Measurements from ENCODE around the gene SRCIN1. TPM values are rescaled to one million over a fixed set of nuclear protein-coding genes. Genes with fewer than 3 reads are reported as not detected.
"Not testable (repeated sequence)": the region's sequence is repeated elsewhere in the genome, so short reads cannot be mapped to it uniquely, and the experiment has no call there.

The SRCIN1 gene
- total RNA-seq, 1 experiment from 2014 or later: 0.12 TPM

DNA sequence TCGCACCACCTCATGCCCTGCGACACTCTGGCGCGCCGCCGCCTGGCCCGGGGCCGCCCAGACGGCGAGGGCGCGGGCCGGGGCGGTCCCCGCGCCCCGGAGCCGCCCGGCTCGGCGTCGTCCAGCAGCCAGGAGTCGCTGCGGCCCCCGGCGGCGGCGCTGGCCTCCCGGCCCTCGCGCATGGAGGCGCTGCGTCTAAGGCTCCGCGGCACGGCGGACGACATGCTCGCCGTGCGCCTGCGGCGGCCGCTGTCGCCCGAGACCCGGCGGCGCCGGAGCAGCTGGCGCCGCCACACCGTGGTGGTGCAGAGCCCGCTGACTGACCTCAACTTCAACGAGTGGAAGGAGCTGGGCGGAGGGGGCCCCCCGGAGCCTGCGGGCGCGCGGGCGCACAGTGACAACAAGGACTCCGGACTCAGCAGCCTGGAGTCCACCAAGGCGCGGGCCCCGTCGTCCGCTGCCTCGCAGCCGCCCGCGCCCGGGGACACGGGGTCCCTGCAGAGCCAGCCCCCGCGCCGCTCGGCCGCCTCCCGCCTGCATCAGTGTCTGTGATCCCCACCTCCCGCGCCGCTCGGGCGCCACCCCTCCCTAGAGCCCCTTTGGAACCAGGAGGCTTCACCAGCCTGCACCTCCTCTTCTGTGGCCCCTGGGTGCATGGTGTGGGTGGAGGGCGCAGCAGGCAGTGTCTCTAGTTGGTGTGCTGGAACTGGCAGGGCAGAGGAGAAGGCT, 95.2 kb downstream of the SRCIN1 start:
- DNase-seq (ENCODE audit: low spot score): no peak

DNA sequence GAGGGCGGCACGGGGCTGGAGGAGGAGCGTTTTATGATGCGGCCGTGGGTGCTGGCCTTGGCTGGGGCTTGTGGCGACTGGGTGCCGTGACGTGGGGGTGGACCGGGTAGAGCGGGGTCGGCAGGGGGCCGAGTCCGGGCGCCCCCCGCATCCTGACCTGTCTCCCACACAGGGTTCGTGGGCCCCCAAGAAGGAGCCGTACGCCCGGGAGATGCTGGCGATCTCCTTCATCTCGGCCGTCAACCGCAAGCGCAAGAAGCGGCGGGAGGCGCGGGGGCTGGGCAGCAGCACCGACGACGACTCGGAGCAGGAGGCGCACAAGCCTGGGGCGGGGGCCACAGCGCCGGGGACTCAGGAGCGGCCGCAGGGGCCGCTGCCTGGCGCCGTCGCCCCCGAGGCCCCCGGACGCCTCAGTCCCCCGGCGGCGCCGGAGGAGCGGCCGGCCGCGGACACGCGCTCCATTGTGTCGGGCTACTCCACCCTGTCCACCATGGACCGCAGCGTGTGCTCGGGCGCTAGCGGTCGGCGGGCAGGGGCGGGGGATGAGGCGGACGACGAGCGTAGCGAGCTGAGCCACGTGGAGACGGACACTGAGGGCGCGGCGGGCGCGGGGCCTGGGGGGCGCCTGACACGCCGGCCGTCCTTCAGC, 95.9 kb downstream of the SRCIN1 start:
- DNase-seq (ENCODE audit: low spot score): no peak

DNA sequence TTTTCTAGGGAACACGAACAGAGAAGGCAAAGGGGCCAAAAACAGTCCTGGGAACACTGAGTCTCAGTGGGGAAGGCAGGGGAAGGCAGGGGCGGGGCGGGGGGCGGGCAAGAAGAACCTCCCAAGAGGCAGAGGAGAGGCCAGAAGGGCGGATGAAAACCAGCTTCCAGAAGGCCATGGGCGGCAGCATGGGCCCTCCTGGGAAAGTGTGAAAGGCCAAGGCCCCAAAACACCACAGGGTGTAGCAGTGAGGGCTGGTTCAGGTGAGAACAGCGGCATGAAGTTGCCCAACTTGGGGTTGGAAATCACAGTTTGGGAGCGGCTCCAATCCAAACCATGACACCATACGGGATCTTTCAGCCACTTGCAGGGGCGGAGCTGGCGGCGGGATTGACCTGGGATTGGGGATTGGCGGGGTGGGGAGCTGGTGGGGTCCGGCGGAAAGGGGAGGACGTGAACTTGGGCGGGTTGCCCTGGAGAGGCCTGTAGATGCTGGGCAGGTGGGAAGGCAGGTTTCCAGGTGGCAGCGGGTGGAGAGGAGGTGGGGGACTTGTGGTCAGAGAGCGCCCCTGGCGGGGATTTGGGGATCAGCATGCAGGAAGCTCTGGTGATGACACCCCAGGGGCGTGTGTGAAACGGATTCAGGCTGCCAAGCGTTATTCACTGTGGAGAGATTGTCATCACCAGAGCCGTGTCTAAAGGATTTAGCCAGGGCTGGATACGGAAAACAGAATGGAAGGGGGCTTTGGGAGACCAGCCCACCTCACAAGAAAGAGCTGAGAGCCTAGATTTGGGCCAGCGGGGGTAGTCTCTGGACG, 96.6 kb downstream of the SRCIN1 start:
- DNase-seq (ENCODE audit: low spot score): peak; percentile 46

DNA sequence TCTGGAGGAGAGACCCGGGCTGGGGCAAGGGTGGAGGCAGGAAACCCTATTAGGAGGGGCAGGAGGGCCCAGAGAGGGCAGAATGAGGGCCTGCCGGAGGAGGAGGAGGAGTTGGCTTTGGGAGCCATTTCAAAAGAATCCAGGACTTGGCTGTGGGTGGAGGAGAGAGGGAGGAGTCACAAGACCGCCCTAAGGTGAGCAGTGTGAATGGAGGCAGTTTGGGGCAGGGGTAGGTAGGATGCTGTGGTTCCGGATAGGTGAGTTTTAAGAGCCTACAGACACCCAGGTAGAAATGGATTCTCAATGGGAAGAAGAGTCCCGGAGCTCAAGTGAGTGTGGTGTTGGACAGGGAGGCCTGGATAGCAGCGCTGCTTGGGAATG, 97.2 kb downstream of the SRCIN1 start:
- no peak for DNase-seq (ENCODE audit: low spot score)

GRCh38 chr17:38507921-38508569, 97.7 kb downstream of the SRCIN1 start:
- no peak for DNase-seq (ENCODE audit: low spot score)

- no peak for DNase-seq (ENCODE audit: low spot score)
These were observed 98.3 kb downstream of the SRCIN1 start for GRCh38 chr17:38507436-38507835.

GRCh38 chr17:38504216-38504615, 101.5 kb downstream of the SRCIN1 start:
- no peak for DNase-seq (ENCODE audit: low spot score)

- DNase-seq (ENCODE audit: low spot score): not testable (repeated sequence)
These were observed 102.4 kb downstream of the SRCIN1 start for GRCh38 chr17:38503286-38503913.

- not testable (repeated sequence) for DNase-seq (ENCODE audit: low spot score)
These were observed 104.0 kb downstream of the SRCIN1 start for GRCh38 chr17:38501718-38502117.

DNA sequence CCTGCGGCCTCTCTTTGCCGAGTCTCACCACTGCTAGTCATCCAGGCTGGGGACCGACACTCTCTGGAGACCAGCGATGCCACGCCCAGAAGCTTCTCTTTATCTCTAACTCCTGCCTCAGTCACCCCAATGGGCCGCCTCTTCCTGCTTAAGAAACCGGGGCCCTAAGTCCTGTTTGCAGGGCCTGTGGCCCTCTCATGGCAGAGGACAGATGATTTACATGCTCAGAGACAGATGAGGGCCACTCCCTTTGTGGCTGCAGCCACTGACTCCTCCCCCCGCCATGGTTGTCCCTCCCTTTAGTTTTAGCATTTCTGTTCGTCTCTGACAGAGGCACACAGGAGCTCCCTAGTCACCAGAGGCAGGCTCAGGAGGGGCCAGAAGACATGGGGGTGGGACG, 106.5 kb downstream of the SRCIN1 start:
- not testable (repeated sequence) for DNase-seq (ENCODE audit: low spot score)

GRCh38 chr17:38498353-38498752, 107.4 kb downstream of the SRCIN1 start:
- DNase-seq (ENCODE audit: low spot score): no peak

DNA sequence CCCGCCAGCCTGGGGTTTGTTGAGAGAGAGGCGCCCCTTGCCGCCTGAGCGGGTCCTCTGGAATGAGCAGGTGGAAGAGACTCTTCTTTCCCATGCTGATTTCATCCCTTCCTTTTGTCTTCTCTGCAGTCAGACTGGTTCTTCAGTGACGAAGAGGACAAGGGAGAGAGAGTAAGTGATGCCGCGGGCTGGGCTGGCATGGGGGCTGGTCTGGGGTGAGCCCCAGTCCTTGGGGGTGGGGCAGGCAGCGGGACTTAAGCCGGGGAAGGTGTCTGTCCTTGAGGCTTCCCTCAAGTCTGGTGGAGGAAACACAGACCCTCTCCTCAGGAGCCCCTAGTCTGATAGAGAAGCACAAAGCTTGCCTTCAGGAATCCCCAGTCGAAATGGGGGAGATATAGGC, 108.1 kb downstream of the SRCIN1 start:
- DNase-seq (ENCODE audit: low spot score): not testable (repeated sequence)

GRCh38 chr17:38494152-38494551, 111.6 kb downstream of the SRCIN1 start:
- DNase-seq (ENCODE audit: low spot score): not testable (repeated sequence)

GRCh38 chr17:38492067-38493040, 113.4 kb downstream of the SRCIN1 start:
- peak; percentile 79 for DNase-seq (ENCODE audit: low spot score)

DNA sequence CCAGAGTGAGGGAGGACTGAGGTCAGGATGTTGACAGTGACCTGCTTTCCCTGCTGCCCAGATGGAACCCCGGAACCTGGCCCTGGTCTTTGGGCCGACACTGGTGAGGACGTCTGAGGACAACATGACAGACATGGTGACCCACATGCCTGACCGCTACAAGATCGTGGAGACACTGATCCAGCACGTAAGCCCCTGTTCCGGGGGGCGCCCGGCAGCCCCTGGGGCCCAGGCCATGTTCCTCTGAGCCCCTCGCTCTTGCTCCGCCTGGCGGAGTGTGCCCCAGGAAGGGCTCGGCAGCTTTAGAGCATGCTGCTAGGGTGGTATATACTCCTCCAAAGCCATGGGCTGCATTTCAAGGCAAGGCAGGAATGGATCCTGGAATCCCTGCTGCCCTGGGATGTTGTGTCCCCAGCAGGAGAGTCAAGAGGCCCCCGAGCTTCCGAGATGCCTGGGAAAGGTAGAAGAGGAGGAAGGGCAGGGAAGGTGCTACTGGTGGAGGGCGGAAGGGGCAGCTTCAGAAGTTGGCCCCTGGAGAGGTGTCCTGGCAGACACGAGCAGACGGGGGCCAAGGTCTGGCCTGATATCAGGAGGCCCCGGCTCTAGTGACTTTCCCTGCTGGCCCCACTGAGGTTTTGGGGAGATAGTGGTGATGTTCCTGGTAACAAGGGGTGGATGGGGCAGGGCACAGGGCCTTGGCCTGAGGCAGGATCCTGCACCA, 114.2 kb downstream of the SRCIN1 start:
- DNase-seq (ENCODE audit: low spot score): not testable (repeated sequence)

GRCh38 chr17:38489774-38490173, 116.0 kb downstream of the SRCIN1 start:
- DNase-seq (ENCODE audit: low spot score): not testable (repeated sequence)

GRCh38 chr17:38485681-38486298, 120.0 kb downstream of the SRCIN1 start:
- DNase-seq (ENCODE audit: low spot score): not testable (repeated sequence)

DNA sequence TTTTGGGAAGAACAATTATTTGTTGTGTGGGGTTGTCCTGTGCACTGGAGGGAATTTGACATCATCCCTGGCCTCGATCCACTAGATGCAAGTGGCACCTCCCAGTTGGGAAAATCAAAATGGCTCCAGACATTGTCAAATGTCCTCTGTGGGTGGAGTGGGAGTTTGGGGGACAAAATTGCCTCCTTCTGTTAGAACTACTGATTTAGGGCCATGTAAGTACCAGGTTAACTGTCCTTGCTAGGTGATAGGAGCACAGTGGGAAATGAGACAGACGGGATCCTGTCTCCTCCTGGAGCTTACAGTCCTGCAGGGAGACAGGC, 120.6 kb downstream of the SRCIN1 start:
- no peak for DNase-seq (ENCODE audit: low spot score)
